IPS-NIHi7 (cell line): Measurements from ENCODE around the gene C11orf42.
A peak's percentile ranks its signal among the peaks of the same experiment; 100 is the strongest.

ENCODE experiments used
- DNase-seq: peaks from one replicate; pipeline ENCODE4 v3.0.0; 2012; ENCODE audit warnings: mixed read lengths; ENCODE audit errors: extremely low spot score

C11orf42 gene

GRCh38 chr11:6205366-6205765, at the start of gene C11orf42:
C11orf42 (plus strand) TSS chr11:6205557; CDS start chr11:6205616, 59 bp downstream.
- DNase-seq, result no peak

- DNase-seq, result no peak
Observed at GRCh38 chr11:6156628-6157359, 48.6 kb upstream of the C11orf42 start.

GRCh38 chr11:6170226-6170625, 35.1 kb upstream of the C11orf42 start, which contains the start of gene OR52B2:
OR52B2 (minus strand) TSS chr11:6170326; CDS start chr11:6170326, 0 bp downstream.
- no peak for DNase-seq

GRCh38 chr11:6175440-6175839, 29.9 kb upstream of the C11orf42 start:
- no peak for DNase-seq

GRCh38 chr11:6191742-6192141, 13.6 kb upstream of the C11orf42 start:
- no peak for DNase-seq

GRCh38 chr11:6194065-6194581, 11.2 kb upstream of the C11orf42 start:
- no peak for DNase-seq

GRCh38 chr11:6196396-6196795, 9.0 kb upstream of the C11orf42 start:
- DNase-seq, result no peak

- peak; percentile 13 for DNase-seq
Observed at GRCh38 chr11:6197466-6198200, 7.7 kb upstream of the C11orf42 start.

- DNase-seq, result no peak
Observed at GRCh38 chr11:6199174-6199810, 6.1 kb upstream of the C11orf42 start, which contains the start of gene OR52W1. OR52W1 (plus strand) TSS chr11:6199224; CDS start chr11:6199224, 0 bp downstream.

- DNase-seq, result no peak
Observed at GRCh38 chr11:6200975-6201374, 4.4 kb upstream of the C11orf42 start.

GRCh38 chr11:6201481-6201880, 3.9 kb upstream of the C11orf42 start:
- DNase-seq, result no peak

- DNase-seq, result no peak
Observed at GRCh38 chr11:6202041-6202440, 3.3 kb upstream of the C11orf42 start.

GRCh38 chr11:6203327-6203726, 2.0 kb upstream of the C11orf42 start:
- DNase-seq, result no peak

GRCh38 chr11:6204706-6205105, 651 bp upstream of the C11orf42 start:
- no peak for DNase-seq

GRCh38 chr11:6206456-6207180, 1.3 kb downstream of the C11orf42 start:
- no peak for DNase-seq

- no peak for DNase-seq
Observed at GRCh38 chr11:6209801-6210200, 4.4 kb downstream of the C11orf42 start.

GRCh38 chr11:6210274-6210955, 5.1 kb downstream of the C11orf42 start:
- no peak for DNase-seq

- DNase-seq, result no peak
Observed at GRCh38 chr11:6214530-6214929, 9.2 kb downstream of the C11orf42 start.

GRCh38 chr11:6216501-6216900, 11.1 kb downstream of the C11orf42 start:
- no peak for DNase-seq

- DNase-seq, result peak; percentile 18
Observed at GRCh38 chr11:6217722-6218121, 12.4 kb downstream of the C11orf42 start.

GRCh38 chr11:6219359-6219758, 14.0 kb downstream of the C11orf42 start:
- peak; percentile 28 for DNase-seq
